ENCODE data around the gene RPE65. TPM values are rescaled to one million over a fixed set of nuclear protein-coding genes. Genes with fewer than 3 reads are reported as not detected.

Gene RPE65
- polyA plus RNA-seq, 2 of the 4 experiments (the other 2 are of a cell fraction), result not detected

DNA sequence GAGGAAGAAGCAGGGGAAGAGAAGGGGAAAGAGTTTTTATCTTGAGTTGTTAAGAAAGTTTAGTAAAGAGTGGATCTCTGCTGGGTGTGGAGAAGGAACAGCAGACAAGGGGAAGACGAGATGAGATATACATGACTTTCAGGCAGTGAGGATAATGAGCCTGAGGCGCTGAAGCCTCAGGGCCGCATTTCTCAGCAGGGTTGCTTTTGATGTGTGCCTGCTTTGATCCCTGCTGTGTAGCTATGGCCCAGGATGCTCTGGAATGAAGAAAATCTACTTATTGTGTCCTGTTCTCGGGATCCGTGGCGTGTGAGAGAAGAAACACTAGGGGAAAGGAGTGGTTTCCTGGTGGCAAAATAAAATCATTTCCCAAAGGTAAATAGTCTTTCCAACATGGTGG lies 15.1 kb upstream of the RPE65 start:
- H3K4me1 ChIP-seq, result no peaks in the 10 kb centered on the region
- ATAC-seq (no peak), DNase-seq (ENCODE audit: low read depth in 1 of 2, low spot score in 1 of 2) (no peak), FAIRE-seq (no peak)
- no peak overlapping the region for H3K4me3 ChIP-seq
- no peak overlapping the region for H3K4me2 ChIP-seq
- TF ChIP-seq CEBPB (IDR thresholded peaks at IDR 0.05), result no peak
- no peak for TF ChIP-seq SREBF2 (IDR thresholded peaks at IDR 0.05)
- TF ChIP-seq, protein P1, sequence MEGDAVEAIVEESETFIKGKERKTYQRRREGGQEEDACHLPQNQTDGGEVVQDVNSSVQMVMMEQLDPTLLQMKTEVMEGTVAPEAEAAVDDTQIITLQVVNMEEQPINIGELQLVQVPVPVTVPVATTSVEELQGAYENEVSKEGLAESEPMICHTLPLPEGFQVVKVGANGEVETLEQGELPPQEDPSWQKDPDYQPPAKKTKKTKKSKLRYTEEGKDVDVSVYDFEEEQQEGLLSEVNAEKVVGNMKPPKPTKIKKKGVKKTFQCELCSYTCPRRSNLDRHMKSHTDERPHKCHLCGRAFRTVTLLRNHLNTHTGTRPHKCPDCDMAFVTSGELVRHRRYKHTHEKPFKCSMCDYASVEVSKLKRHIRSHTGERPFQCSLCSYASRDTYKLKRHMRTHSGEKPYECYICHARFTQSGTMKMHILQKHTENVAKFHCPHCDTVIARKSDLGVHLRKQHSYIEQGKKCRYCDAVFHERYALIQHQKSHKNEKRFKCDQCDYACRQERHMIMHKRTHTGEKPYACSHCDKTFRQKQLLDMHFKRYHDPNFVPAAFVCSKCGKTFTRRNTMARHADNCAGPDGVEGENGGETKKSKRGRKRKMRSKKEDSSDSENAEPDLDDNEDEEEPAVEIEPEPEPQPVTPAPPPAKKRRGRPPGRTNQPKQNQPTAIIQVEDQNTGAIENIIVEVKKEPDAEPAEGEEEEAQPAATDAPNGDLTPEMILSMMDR (IDR thresholded peaks at IDR 0.05), result no peak
- no peak for TF ChIP-seq BHLHE40 (IDR thresholded peaks at IDR 0.05; ENCODE audit: low read depth, low read length)
- no peak for TF ChIP-seq FOSL2 (IDR thresholded peaks at IDR 0.05)
- TF ChIP-seq FOSL2 (CRISPR knock-in tag; IDR thresholded peaks at IDR 0.05), result no peak
- TF ChIP-seq ZFP36 (IDR thresholded peaks at IDR 0.05; ENCODE audit: borderline replicate concordance, partially characterized antibody), result no peak
- no peak for TF ChIP-seq RFX5 (IDR thresholded peaks at IDR 0.05)
- TF ChIP-seq FOXS1 (CRISPR knock-in tag; IDR thresholded peaks at IDR 0.05), result no peak
- TF ChIP-seq USF2 (IDR thresholded peaks at IDR 0.05), result no peak
- no peak for TF ChIP-seq GATA3 (IDR thresholded peaks at IDR 0.05; ENCODE audit: borderline replicate concordance)
- no peak for TF ChIP-seq CHD4 (IDR thresholded peaks at IDR 0.05; ENCODE audit: borderline replicate concordance)
- TF ChIP-seq POLR2AphosphoS2 (conservative IDR thresholded peaks at IDR 0.05; ENCODE audit: low read length), result no peak
- TF ChIP-seq RAD21 (conservative IDR thresholded peaks at IDR 0.05 in 1 of 2, IDR thresholded peaks at IDR 0.05 in 1 of 2), result no peak
- TF ChIP-seq CHD2 (IDR thresholded peaks at IDR 0.05; ENCODE audit: low read length, partially characterized antibody), result no peak
- no peak for TF ChIP-seq TFCP2L1 (CRISPR knock-in tag; IDR thresholded peaks at IDR 0.05)
- TF ChIP-seq ATOH8 (CRISPR knock-in tag; IDR thresholded peaks at IDR 0.05; ENCODE audit: low read depth), result no peak
- no peak for TF ChIP-seq ZC3H11A (IDR thresholded peaks at IDR 0.05)
- TF ChIP-seq RNF2 (IDR thresholded peaks at IDR 0.05; ENCODE audit: borderline replicate concordance, low read depth), result no peak
- POLR2A ChIA-PET, result no interaction called here
- 43% methylated on average over 6 of the region's 6 CpGs for WGBS (ENCODE audit: missing lambda C conversion rate)
- H3K27ac ChIP-seq, result no peak overlapping the region
- H3K9me3 ChIP-seq, result no peaks in the 10 kb centered on the region; the same call in 2 of the 3 replicates
- CTCF ChIA-PET, result interaction anchor here (1.3 kb wide), 1 partner anchor 344 kb away, joined by 4 read pairs; no protein-coding TSS in a partner anchor

DNA sequence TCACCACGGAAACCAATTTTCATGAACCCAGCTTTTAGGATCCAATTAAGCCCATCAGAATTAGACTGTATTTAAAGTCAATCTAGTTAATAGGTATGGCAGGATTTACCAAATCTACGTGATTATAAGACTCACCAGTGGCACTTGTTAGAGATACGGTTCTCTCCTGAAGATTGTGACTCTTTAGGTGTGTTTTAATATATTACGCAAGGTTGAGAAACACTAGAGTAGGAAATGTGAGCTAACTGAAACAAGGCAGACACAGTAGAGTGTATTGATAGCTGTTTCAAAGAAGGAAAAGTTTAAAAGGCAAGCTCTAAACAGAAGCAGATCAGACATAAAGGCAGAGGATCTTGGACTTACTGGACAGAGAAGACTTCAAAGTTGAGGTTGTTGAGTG lies 11.2 kb upstream of the RPE65 start:
- no peak overlapping the region for H3K4me3 ChIP-seq
- WGBS (ENCODE audit: missing lambda C conversion rate), result 54% methylated on average over 4 of the region's 4 CpGs
- no peak for FAIRE-seq
- no peak overlapping the region for H3K4me2 ChIP-seq
- ChIA-PET POLR2A (no interaction called here), CTCF (no interaction called here)
- DNase-seq (ENCODE audit: low read depth in 1 of 2, low spot score in 1 of 2), result no peak
- no peaks in the 10 kb centered on the region for H3K4me1 ChIP-seq
- H3K9me3 ChIP-seq, result no peaks in the 10 kb centered on the region; the same call in 2 of the 3 replicates
- H3K27ac ChIP-seq, result no peak overlapping the region
- TF ChIP-seq, protein P2, sequence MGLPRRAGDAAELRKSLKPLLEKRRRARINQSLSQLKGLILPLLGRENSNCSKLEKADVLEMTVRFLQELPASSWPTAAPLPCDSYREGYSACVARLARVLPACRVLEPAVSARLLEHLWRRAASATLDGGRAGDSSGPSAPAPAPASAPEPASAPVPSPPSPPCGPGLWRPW (IDR thresholded peaks at IDR 0.05), result no peak
- TF ChIP-seq KDM1A (IDR thresholded peaks at IDR 0.05; ENCODE audit: low read depth) (no peak), HDAC2 (IDR thresholded peaks at IDR 0.05) (no peak), RCOR1 (IDR thresholded peaks at IDR 0.05; ENCODE audit: low read depth, low read length) (no peak), RARB (CRISPR knock-in tag; IDR thresholded peaks at IDR 0.05) (no peak)
- no peak for ATAC-seq
